Neural progenitor cell (in vitro differentiated cells): ENCODE results near the gene CYB5A.

Experiments used
- CTCF ChIP-seq: fragments of 200-600 bp; sonication (generic); IDR thresholded peaks from 2 replicates; pipeline ENCODE4 v1.5.1; 2017; ENCODE audit warnings: antibody characterized with exemption, mild to moderate bottlenecking
- EZH2 ChIP-seq: fragments of 200-600 bp; sonication (generic); IDR thresholded peaks from 2 replicates; pipeline ENCODE4 v1.6.1; 2017; ENCODE audit warnings: antibody characterized with exemption, mild to moderate bottlenecking, moderate library complexity

- no peak for TF ChIP-seq CTCF
- TF ChIP-seq EZH2 = no peak
Observed at GRCh38 chr18:74315464-74316256, 23.9 kb upstream of the CYB5A start, which contains the start of gene C18orf63.
